Stimulated activated CD4-positive, alpha-beta T cell treated with anti-CD3 and anti-CD28 coated beads, Interleukin-2, amount 100 ng/mL, for 4 hours (primary cell): ENCODE data around the gene DUOX1.
"Not testable (repeated sequence)": the region's sequence is repeated elsewhere in the genome, so short reads cannot be mapped to it uniquely, and the experiment has no call there.

Experiments
- DNase-seq: peaks from one replicate; pipeline ENCODE4 v3.0.0-alpha.2; 2020; ENCODE audit warnings: low read depth

DUOX1 gene

GRCh38 chr15:45121706-45122417, 7.9 kb upstream of the DUOX1 start:
- DNase-seq: no peak

GRCh38 chr15:45122719-45123118, 7.1 kb upstream of the DUOX1 start:
- DNase-seq: no peak

- no peak for DNase-seq
Observed at GRCh38 chr15:45123397-45123796, 6.4 kb upstream of the DUOX1 start.

- peak; percentile 33 for DNase-seq
Observed at GRCh38 chr15:45126535-45127158, 3.1 kb upstream of the DUOX1 start.

- DNase-seq: no peak
Observed at GRCh38 chr15:45128971-45129639, 689 bp upstream of the DUOX1 start.

- no peak for DNase-seq
Observed at GRCh38 chr15:45130291-45131000, 652 bp downstream of the DUOX1 start.

GRCh38 chr15:45131510-45131909, 1.7 kb downstream of the DUOX1 start:
- DNase-seq: no peak

GRCh38 chr15:45132844-45133560, 3.2 kb downstream of the DUOX1 start:
- no peak for DNase-seq

GRCh38 chr15:45133561-45133920, 3.7 kb downstream of the DUOX1 start:
- no peak for DNase-seq

GRCh38 chr15:45134046-45134445, 4.3 kb downstream of the DUOX1 start:
- no peak for DNase-seq

- DNase-seq: no peak
Observed at GRCh38 chr15:45134682-45135604, 5.1 kb downstream of the DUOX1 start.

- DNase-seq: not testable (repeated sequence)
Observed at GRCh38 chr15:45135705-45136377, 6.0 kb downstream of the DUOX1 start.

GRCh38 chr15:45136378-45136764, 6.6 kb downstream of the DUOX1 start:
- DNase-seq: no peak

- DNase-seq: no peak
Observed at GRCh38 chr15:45137703-45138102, 7.9 kb downstream of the DUOX1 start.

- no peak for DNase-seq
Observed at GRCh38 chr15:45138814-45139765, 9.3 kb downstream of the DUOX1 start.

- no peak for DNase-seq
Observed at GRCh38 chr15:45139770-45140169, 10.0 kb downstream of the DUOX1 start.

GRCh38 chr15:45140557-45141250, 10.9 kb downstream of the DUOX1 start:
- DNase-seq: no peak

GRCh38 chr15:45141386-45141785, 11.6 kb downstream of the DUOX1 start:
- no peak for DNase-seq

GRCh38 chr15:45143056-45143455, 13.3 kb downstream of the DUOX1 start:
- DNase-seq: no peak
